ENCODE measurements around the gene CYP2D6. TPM values are rescaled to one million over a fixed set of nuclear protein-coding genes. Genes with fewer than 3 reads are reported as not detected.
"Not testable (repeated sequence)": the region's sequence is repeated elsewhere in the genome, so short reads cannot be mapped to it uniquely, and the experiment has no call there.

The CYP2D6 gene
- total and polyA plus RNA-seq, 2 experiments from 2014 or later, result 0.15 TPM; not detected in 1

- Histone ChIP-seq H3K4me3 (no peak overlapping the region), H3K4me1 (ENCODE audit: insufficient read depth) (no peaks in the 10 kb centered on the region), H3K36me3 (ENCODE audit: low read depth) (no peaks in the 10 kb centered on the region), H3K9me2 (ENCODE audit: insufficient read depth) (no peaks in the 10 kb centered on the region), H3K9me3 (ENCODE audit: low read depth) (no peaks in the 10 kb centered on the region), H3K79me2 (ENCODE audit: insufficient read depth) (no peaks in the 10 kb centered on the region), H3K27me3 (replicated peaks; ENCODE audit: insufficient read depth) (no peaks in the 10 kb centered on the region), H4K20me1 (ENCODE audit: insufficient read depth) (no peaks in the 10 kb centered on the region), H3K27ac (no peak overlapping the region), H3F3A (ENCODE audit: insufficient read depth) (no peaks in the 10 kb centered on the region), H3K9ac (no peak overlapping the region), H3K4me2 (ENCODE audit: unreplicated experiment) (no peak overlapping the region), H2AFZ (no peak overlapping the region)
- 65 to 68% methylated on average over 7 of the region's 7 CpGs for WGBS, 2 experiments (ENCODE audit: low coverage in 1 of 2, low lambda C conversion rate in 2 of 2, missing lambda C conversion rate in 2 of 2)
- peak; percentile 39 for DNase-seq
- in situ Hi-C loops (cut with MboI), result no loop called here
- TF ChIP-seq EZH2 (IDR thresholded peaks at IDR 0.05; ENCODE audit: insufficient read depth, poor library complexity, severe bottlenecking), result no peak
- no peak for TF ChIP-seq EZH2phosphoT487 (IDR thresholded peaks at IDR 0.05; ENCODE audit: insufficient read depth, low read depth)
Observed at GRCh38 chr22:42114721-42115120, 15.9 kb downstream of the CYP2D6 start.

GRCh38 chr22:42112793-42113192 lies 17.8 kb downstream of the CYP2D6 start:
- H3K27me3 ChIP-seq (replicated peaks; ENCODE audit: insufficient read depth); H3K9me3 ChIP-seq (ENCODE audit: low read depth); in situ Hi-C loops (cut with MboI); H3K27ac ChIP-seq; H3K9me2 ChIP-seq (ENCODE audit: insufficient read depth); H3F3A ChIP-seq (ENCODE audit: insufficient read depth); H3K4me2 ChIP-seq (ENCODE audit: unreplicated experiment); H3K9ac ChIP-seq; DNase-seq; H3K79me2 ChIP-seq (ENCODE audit: insufficient read depth); H4K20me1 ChIP-seq (ENCODE audit: insufficient read depth); H3K36me3 ChIP-seq (ENCODE audit: low read depth); H2AFZ ChIP-seq; H3K4me1 ChIP-seq (ENCODE audit: insufficient read depth); H3K4me3 ChIP-seq: not testable (repeated sequence)
- WGBS, 2 experiments (ENCODE audit: low coverage in 1 of 2, low lambda C conversion rate in 2 of 2, missing lambda C conversion rate in 2 of 2), result 20 to 25% methylated on average over 3 to 4 of the region's 4 CpGs

- Histone ChIP-seq H3K9me3 (ENCODE audit: low read depth) (no peaks in the 10 kb centered on the region), H3K4me1 (ENCODE audit: insufficient read depth) (no peaks in the 10 kb centered on the region), H3K27ac (no peak overlapping the region), H3K79me2 (ENCODE audit: insufficient read depth) (no peaks in the 10 kb centered on the region), H4K20me1 (ENCODE audit: insufficient read depth) (no peaks in the 10 kb centered on the region), H3K9ac (no peak overlapping the region), H3K27me3 (replicated peaks; ENCODE audit: insufficient read depth) (no peaks in the 10 kb centered on the region), H3K4me3 (no peak overlapping the region), H3K4me2 (ENCODE audit: unreplicated experiment) (no peak overlapping the region), H3K36me3 (ENCODE audit: low read depth) (no peaks in the 10 kb centered on the region), H3F3A (ENCODE audit: insufficient read depth) (no peaks in the 10 kb centered on the region), H2AFZ (no peak overlapping the region), H3K9me2 (ENCODE audit: insufficient read depth) (no peaks in the 10 kb centered on the region)
- WGBS, 2 experiments (ENCODE audit: low coverage in 1 of 2, low lambda C conversion rate in 2 of 2, missing lambda C conversion rate in 2 of 2), result 74 to 77% methylated on average over 4 of the region's 4 CpGs
- DNase-seq, result no peak
- TF ChIP-seq EZH2 (IDR thresholded peaks at IDR 0.05; ENCODE audit: insufficient read depth, poor library complexity, severe bottlenecking) (no peak), EZH2phosphoT487 (IDR thresholded peaks at IDR 0.05; ENCODE audit: insufficient read depth, low read depth) (no peak)
- in situ Hi-C loops (cut with MboI), result no loop called here
Observed at GRCh38 chr22:42111798-42112197, 18.8 kb downstream of the CYP2D6 start.

GRCh38 chr22:42108848-42109247 lies 21.8 kb downstream of the CYP2D6 start:
- WGBS, 2 experiments (ENCODE audit: low coverage in 1 of 2, low lambda C conversion rate in 2 of 2, missing lambda C conversion rate in 2 of 2), result 81% methylated on average over 14 to 18 of the region's 18 CpGs
- in situ Hi-C loops (cut with MboI), result no loop called here
- Histone ChIP-seq H2AFZ (no peak overlapping the region), H3K4me2 (ENCODE audit: unreplicated experiment) (no peak overlapping the region), H3K36me3 (ENCODE audit: low read depth) (no peaks in the 10 kb centered on the region), H3K4me1 (ENCODE audit: insufficient read depth) (no peaks in the 10 kb centered on the region), H3F3A (ENCODE audit: insufficient read depth) (no peaks in the 10 kb centered on the region), H3K27me3 (replicated peaks; ENCODE audit: insufficient read depth) (no peaks in the 10 kb centered on the region), H4K20me1 (ENCODE audit: insufficient read depth) (no peaks in the 10 kb centered on the region), H3K9ac (no peak overlapping the region), H3K27ac (no peak overlapping the region), H3K4me3 (no peak overlapping the region), H3K9me2 (ENCODE audit: insufficient read depth) (no peaks in the 10 kb centered on the region), H3K9me3 (ENCODE audit: low read depth) (peaks cover 7% of the 10 kb centered on the region), H3K79me2 (ENCODE audit: insufficient read depth) (no peaks in the 10 kb centered on the region)
- TF ChIP-seq EZH2 (IDR thresholded peaks at IDR 0.05; ENCODE audit: insufficient read depth, poor library complexity, severe bottlenecking), result no peak
- no peak for TF ChIP-seq EZH2phosphoT487 (IDR thresholded peaks at IDR 0.05; ENCODE audit: insufficient read depth, low read depth)
- DNase-seq, result no peak

GRCh38 chr22:42104332-42104860 lies 26.2 kb downstream of the CYP2D6 start:
- H2AFZ ChIP-seq; H3K79me2 ChIP-seq (ENCODE audit: insufficient read depth); H3K36me3 ChIP-seq (ENCODE audit: low read depth); H3K4me1 ChIP-seq (ENCODE audit: insufficient read depth); H3F3A ChIP-seq (ENCODE audit: insufficient read depth); H3K27ac ChIP-seq; DNase-seq; H4K20me1 ChIP-seq (ENCODE audit: insufficient read depth); H3K4me2 ChIP-seq (ENCODE audit: unreplicated experiment); H3K9ac ChIP-seq; H3K4me3 ChIP-seq; in situ Hi-C loops (cut with MboI); H3K9me3 ChIP-seq (ENCODE audit: low read depth); H3K9me2 ChIP-seq (ENCODE audit: insufficient read depth); H3K27me3 ChIP-seq (replicated peaks; ENCODE audit: insufficient read depth): not testable (repeated sequence)
- WGBS, 2 experiments (ENCODE audit: low coverage in 1 of 2, low lambda C conversion rate in 2 of 2, missing lambda C conversion rate in 2 of 2), result 71 to 82% methylated on average over 6 of the region's 6 CpGs
